HG02610 (cell line): Measurements from ENCODE around the gene TMEM200B.
"Not testable (repeated sequence)": the region's sequence is repeated elsewhere in the genome, so short reads cannot be mapped to it uniquely, and the experiment has no call there.

ENCODE experiments used
- ATAC-seq: cut with Tn5 transposase; IDR thresholded peaks from one replicate; pipeline ENCODE4 v1.9.1; 2021; ENCODE audit warnings: mild to moderate bottlenecking, moderate library complexity; ENCODE audit not compliant: unreplicated experiment

Gene TMEM200B

DNA sequence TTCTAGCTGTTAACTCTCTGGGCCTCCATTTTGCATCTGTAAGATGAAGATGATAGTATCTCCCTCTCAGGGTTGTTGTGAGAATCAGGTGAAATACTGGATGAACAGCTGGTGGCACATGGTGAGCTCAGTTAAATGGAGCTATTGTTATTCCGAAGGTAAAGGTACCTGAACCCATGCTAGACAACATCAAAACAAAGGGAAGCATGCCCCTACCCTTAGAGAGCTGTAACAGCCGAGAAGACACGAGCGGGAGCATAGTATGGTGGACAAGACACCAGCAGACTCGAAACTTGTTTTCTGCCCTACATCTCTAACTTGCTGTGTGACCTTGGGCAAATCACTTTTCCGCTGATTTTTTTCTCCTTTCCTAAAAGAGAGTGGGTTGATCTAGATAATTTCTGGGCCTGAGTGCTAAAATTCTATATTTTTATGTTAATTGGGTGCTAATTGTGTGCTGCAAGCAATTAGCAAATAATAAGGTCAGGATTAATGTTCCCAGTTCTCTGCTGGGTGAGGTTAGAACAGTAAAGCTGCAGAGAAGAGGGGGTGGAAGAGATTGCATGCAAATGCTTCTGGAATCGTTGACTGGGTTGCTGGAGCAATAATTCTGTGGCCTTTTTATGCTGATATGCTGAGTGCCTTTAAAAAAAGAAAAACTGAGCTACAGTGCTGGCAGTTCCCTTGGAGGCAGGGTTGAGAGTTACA is 10.8 kb downstream of the TMEM200B start:
- no peak for ATAC-seq

DNA sequence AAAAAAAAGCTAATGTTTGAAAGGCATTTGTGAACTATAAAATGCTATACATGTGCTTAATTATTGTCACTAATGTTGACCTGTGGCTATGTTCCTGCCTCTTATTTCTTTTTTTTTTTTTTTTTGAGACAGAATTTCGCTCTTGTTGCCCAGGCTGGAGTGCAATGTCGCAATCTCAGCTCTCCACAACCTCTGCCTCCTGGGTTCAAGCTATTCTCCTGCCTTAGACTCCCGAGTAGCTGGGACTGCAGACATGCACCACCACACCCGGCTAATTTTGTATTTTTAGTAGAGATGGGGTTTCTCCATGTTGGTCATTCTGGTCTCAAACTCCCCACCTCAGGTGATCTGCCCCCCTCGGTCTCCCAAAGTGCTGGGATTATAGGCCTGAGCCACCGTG is 15.7 kb downstream of the TMEM200B start:
- ATAC-seq, result not testable (repeated sequence)

DNA sequence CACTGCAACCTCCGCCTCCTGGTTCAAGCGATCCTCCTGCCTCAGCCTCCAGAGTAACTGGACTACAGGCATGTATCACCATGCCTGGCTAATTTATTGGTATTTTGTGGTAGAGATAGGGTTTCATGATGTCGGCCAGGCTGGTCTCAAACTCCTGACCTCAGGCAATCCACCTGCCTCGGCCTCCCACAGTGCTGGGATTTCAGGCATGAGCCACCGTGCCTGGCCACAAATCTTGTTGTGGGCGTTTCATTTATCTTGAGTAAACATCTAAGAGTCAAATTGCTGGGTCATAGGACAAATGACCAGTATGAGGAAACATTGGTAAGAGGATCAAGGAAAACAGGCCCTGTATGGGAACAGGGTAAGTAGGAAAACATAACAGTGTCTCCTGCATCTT is 17.9 kb downstream of the TMEM200B start:
- ATAC-seq, result no peak

DNA sequence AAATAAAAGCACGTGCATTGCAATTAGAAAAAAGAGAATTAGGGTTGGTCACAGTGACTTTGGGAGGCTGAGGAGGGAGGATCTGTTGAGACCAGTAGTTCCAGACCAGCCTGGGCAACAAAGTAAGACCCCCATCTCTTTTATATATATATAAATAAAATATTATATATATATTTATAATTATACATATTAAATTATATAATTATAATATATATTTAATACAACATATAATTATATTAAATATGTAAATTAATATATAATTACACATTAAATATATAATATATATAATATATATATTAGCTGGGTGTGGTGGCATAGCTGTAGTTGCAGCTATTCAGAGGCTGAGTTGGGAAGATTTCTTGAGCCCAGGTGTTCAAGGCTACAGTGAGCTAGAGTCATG is 23.2 kb downstream of the TMEM200B start:
- ATAC-seq, result no peak

DNA sequence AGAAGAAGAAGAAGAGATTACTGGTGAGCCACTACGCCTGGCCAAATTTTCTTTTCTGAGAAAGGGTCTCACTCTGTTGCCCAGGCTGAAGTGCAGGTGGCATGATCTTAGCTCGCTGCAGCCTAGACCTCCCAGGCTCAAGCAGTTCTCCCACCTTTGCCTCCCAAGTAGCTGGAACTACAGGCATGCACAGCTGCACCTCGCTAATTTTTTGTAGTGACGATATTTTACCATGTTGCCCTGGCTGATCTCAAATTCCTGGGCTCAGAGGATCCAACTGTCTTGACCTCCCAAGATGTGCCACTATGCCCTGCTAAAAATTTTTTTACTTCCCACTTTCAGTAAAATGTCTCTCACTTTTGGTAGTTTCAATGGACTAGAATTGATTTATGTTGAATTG is 24.4 kb downstream of the TMEM200B start:
- ATAC-seq, result no peak

DNA sequence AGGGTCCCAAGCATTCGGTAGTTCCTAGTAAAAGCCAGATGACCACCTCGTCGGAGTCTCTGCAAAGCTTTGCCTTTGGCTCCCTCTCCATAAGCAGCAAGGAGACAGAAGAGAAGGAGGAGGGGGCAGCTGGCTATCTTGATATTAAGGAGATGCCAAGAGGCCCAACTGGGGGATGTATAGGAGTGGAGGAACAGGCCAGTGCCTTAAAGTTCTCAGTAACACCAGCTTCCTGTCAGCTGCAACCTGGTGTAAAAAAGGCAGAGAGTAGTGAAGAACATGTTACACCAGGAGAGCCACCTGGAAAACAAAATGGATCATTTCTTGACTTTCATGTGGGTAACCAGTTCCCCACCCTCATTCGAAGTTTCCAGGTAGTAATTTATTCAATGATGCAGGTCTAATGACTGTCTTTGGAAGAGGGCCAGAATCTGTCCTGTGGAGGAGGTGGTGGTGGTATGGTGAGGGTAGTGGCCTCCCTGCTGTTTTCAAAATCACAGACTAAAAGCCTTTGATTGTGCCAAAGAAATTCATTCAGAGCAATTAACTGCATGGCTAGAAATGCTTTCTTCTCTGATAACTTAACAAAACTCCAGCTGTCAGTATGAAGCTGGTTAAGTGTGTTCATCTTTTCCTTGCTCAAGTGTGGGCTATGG is 27.3 kb downstream of the TMEM200B start:
- ATAC-seq, result no peak

DNA sequence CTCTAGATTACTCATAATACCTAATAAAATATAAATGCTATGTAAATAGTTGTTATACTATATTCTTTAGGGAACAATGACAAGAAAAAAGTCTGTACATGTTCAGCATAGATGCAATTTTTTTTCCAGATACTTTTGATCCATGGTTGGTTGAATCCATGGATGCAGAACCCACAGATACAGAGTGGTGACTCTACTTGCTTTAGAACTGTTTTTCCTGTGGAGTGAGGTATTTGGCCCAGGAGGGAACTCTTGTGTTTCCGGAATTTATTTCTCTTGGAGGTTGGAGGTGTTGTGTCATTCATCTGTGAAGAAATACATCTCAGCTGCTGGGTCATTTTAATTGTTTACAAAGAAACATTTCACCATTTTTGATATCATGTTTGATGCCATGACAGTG is 28.7 kb downstream of the TMEM200B start:
- ATAC-seq, result no peak

DNA sequence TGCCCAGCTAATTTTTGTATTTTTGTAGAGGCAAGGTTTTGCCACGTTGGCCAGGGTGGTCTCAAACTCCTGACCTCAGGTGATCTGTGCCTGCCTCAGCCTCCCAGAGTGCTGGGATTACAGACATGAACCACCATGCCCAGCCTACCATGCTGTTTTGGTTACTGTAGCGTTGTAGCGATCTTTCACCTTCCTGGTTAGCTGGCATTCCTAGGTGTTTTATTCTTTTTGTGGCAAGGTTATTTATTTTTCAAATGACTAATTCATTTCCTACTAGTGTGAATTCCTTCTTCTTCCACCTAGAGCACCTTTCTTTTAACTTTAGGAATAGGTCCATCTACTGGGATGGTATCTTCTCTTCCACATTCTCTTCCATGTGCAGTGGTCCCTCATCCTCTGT is 29.3 kb downstream of the TMEM200B start:
- no peak for ATAC-seq

DNA sequence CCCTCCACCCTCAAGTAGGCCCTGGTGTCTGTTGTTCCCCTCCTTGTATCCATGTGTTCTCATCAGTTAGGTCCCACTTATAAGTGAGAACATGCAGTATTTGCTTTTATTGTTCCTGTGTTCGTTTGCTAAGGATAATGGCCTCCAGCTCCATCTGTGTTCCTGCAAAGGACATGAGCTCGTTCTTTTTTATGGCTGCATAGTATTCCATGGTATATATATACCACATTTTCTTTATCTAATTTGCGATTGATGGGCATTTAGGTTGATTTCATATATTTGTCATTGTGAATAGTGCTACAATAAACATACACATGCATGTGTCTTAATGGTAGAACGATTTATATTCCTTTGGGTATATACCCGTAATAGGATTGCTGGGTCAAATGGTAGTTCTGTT is 31.0 kb downstream of the TMEM200B start:
- ATAC-seq, result not testable (repeated sequence)

DNA sequence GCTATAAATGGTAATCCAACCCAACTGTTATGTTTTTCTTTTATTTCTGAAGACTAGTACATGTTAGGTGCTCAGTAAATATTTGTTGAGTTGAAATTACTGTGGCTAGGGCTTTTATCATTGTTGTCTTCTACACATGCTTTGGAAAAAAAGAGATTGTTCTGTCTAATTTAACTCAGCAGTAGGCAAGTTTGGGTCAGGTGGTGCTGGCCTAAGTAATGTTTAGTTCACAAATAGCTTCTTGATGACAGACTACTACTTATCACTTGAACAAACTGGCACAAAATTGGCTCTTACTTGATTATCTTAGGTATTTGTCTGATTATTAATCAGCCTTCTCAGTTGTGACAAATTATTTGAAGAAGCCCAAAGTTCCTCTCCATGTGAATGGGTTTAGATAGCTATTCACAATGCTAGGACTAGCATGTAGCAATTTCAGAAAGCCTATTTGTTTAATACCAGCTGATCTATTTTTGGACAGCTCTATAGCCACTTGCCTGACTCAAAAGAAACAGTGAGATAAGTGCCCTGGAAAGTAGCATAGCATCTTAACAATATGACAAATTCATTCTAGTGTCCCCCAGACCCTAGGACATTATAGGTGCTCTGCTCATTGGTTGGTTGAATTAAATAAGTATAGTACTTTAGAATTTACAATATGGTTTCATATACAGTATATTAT is 32.6 kb downstream of the TMEM200B start:
- no peak for ATAC-seq

DNA sequence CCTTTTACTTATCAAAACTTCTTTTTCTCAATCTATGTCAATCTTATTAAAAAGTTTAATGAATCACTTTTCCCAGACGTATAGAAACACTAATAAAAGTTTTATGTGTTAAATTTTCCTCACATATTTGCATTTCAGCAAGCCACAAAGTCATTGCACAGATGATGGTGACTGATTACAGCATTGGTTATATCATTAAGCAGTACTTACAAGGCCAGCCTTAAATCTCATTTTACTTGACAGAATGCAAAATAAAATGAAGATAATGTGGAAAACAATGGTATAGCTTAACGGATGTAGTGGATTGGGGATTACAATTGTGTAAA is 39.5 kb downstream of the TMEM200B start:
- no peak for ATAC-seq

DNA sequence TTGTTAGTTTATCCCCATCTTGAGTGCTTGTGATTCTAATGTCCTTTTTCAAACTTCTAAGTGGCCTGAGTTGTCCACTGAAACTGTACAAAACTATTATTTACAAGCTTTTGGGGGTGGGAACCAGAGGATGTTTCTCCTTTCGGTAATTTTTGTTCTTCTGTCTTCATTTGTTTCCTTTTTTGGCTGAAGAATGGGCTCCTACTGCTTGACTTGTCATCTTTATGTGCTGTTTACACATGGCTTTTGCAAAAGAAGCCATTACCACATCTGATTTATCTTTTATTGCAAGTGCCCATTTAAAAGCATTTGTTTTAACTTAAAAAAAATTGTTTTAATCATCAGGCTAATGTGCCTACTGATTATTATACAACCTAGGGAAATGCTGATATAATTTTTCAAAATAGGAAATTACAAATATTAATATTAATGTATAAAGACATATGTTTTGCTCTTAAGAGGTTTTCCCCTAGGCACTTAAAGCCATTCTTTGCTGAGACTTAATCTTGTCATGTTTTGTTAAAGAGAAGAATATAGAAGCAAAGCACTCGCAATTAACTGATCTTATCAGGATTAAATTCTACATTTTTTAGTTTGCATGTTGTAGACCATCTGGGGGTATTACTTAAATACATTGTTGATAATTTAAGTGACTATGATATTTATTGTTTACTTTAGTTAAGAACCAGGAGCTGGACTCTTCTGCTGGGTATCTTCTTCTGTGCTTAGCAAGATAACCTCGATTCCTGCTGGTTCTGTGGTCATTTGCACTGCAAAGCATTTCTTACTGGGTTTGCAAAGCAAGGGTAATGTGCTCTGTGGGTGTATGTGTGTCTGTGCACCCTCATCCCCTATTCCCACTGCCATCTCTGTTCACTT is 40.1 kb downstream of the TMEM200B start:
- ATAC-seq, result no peak

DNA sequence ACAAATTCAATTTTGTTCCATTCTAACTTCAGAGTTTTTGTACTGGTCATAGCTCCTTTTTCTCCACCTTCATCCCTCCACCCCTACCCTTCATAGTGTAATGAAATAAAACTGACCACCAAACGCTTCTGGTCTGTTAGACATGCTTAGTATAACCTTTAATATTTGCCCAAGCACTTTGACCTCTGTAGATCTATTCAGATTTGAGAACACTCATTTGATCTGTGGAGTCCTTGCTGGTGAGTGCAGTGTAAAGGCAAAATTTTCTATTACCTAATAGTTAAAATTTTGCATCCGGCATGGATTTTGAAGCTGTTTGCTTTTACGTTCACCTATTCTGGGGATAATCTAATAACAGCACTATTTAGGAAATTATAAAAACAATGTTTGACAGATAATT is 41.2 kb downstream of the TMEM200B start:
- ATAC-seq, result no peak

DNA sequence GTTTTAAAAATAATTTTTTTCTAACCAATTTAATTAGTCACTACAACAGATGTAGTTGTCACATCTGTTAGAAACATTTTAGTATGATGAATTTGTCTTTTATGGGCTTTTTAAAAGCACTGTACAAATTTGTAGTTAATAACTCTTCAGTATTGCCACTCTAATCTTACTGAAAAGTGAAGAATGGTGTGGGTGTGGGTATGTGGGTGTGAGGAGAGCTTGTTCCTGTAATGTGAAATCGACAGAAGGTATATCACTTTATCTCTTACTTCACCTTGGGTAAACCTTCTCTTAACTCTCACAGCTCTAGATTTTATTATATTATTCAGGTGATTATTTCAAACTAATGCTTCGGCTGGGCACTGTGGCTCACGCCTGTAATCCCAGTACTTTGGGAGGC is 42.5 kb downstream of the TMEM200B start:
- ATAC-seq, result no peak

DNA sequence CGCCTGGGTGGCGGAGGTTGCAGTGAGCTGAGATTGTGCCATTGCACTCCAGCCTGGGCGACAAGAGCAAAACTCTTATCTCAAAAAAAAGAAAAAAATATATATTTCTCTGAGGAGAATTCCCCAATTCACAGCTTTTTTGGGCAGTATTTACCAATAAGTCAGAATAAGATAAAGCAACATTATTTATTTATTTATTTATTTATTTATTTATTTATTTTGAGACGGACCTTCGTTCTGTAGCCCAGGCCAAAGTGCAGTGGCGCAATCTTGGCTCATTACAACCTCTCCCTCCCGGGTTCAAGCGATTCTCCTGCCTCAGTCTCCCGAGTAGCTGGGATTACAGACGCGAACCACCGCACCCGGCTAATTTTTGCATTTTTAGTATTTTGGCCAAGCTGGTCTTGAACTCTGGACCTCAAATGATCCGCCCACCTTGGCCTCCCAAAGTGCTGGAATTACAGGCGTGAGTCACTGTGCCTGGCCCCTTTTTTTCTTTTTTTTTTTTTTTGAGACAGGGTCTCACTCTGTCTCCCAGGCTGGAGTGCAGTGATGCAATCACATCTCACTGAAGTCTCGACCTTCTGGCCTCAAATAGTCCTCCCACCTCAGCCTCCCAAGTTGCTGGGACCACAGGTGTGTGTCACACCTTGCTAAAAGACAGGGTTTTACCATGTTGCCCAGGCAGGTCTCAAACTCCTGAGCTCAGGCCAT is 43.6 kb downstream of the TMEM200B start:
- ATAC-seq, result not testable (repeated sequence)

DNA sequence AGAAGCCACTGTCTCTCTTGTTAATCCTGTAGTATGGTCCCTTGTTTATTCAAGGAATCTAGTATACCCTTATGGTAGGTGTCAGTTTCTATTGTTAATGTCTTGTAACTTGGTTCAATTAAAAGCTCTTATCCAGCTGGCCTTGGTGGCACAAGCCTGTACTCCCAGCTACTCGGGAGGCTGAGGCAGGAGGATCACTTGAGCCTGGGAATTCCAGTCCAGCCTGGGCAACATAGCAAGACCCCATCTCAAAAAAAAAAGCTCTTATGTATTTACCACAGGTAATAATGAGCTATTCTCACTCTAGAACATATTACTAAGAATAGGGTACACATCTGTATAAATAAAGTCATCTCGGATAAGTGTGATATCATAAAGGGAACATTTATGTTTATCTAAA is 46.5 kb downstream of the TMEM200B start:
- no peak for ATAC-seq
